ENCODE results near the gene IMP4.

- TF ChIP-seq SP1 (CRISPR knock-in tag; conservative IDR thresholded peaks at IDR 0.05) (no peak), OVOL2 (CRISPR knock-in tag; IDR thresholded peaks at IDR 0.05; ENCODE audit: borderline replicate concordance) (no peak), ELF4 (CRISPR knock-in tag; IDR thresholded peaks at IDR 0.05; ENCODE audit: low read depth) (no peak), FOXK1 (CRISPR knock-in tag; IDR thresholded peaks at IDR 0.05) (no peak), CBFB (CRISPR knock-in tag; IDR thresholded peaks at IDR 0.05; ENCODE audit: low read depth) (no peak), ZNF121 (CRISPR knock-in tag; IDR thresholded peaks at IDR 0.05) (no peak)
- TF ChIP-seq, protein P1, sequence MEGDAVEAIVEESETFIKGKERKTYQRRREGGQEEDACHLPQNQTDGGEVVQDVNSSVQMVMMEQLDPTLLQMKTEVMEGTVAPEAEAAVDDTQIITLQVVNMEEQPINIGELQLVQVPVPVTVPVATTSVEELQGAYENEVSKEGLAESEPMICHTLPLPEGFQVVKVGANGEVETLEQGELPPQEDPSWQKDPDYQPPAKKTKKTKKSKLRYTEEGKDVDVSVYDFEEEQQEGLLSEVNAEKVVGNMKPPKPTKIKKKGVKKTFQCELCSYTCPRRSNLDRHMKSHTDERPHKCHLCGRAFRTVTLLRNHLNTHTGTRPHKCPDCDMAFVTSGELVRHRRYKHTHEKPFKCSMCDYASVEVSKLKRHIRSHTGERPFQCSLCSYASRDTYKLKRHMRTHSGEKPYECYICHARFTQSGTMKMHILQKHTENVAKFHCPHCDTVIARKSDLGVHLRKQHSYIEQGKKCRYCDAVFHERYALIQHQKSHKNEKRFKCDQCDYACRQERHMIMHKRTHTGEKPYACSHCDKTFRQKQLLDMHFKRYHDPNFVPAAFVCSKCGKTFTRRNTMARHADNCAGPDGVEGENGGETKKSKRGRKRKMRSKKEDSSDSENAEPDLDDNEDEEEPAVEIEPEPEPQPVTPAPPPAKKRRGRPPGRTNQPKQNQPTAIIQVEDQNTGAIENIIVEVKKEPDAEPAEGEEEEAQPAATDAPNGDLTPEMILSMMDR (IDR thresholded peaks at IDR 0.05) = no peak
- TF ChIP-seq, protein P2, sequence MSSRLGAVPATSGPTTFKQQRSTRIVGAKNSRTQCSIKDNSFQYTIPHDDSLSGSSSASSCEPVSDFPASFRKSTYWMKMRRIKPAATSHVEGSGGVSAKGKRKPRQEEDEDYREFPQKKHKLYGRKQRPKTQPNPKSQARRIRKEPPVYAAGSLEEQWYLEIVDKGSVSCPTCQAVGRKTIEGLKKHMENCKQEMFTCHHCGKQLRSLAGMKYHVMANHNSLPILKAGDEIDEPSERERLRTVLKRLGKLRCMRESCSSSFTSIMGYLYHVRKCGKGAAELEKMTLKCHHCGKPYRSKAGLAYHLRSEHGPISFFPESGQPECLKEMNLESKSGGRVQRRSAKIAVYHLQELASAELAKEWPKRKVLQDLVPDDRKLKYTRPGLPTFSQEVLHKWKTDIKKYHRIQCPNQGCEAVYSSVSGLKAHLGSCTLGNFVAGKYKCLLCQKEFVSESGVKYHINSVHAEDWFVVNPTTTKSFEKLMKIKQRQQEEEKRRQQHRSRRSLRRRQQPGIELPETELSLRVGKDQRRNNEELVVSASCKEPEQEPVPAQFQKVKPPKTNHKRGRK (CRISPR knock-in tag; IDR thresholded peaks at IDR 0.05; ENCODE audit: borderline replicate concordance) = no peak
Observed at GRCh38 chr2:130371723-130372054, 29.0 kb downstream of the IMP4 start.

All from WTC11 (cell line).